GM12891 (cell line): ENCODE data around the gene TM7SF3.
A peak's percentile ranks its signal among the peaks of the same experiment; 100 is the strongest.
"Not testable (repeated sequence)": the region's sequence is repeated elsewhere in the genome, so short reads cannot be mapped to it uniquely, and the experiment has no call there.

Experiments
- DNase-seq: peaks from one replicate; pipeline ENCODE4 v3.0.0; 2011; ENCODE audit warnings: low spot score; ENCODE audit not compliant: insufficient read length
- FAIRE-seq: peaks from 2 replicates; lab custom pipeline; 2011; peaks lifted over from hg19 to GRCh38; lab: Jason Lieb, UNC
- PAX5 ChIP-seq: IDR thresholded peaks from 2 replicates; pipeline ENCODE4 v1.6.1; 2011; ENCODE audit warnings: low read length, moderate library complexity, mild to moderate bottlenecking; ENCODE audit not compliant: insufficient read depth, severe bottlenecking
- POLR2A ChIP-seq: IDR thresholded peaks from 2 replicates; pipeline ENCODE4 v1.6.1; 2011; ENCODE audit warnings: low read depth, low read length, control low read depth
- POLR2AphosphoS5 ChIP-seq: IDR thresholded peaks from 2 replicates; pipeline ENCODE4 v1.6.1; 2011; ENCODE audit warnings: low read depth, low read length, control low read depth
- POU2F2 ChIP-seq: IDR thresholded peaks from 2 replicates; pipeline ENCODE4 v1.6.1; 2011; ENCODE audit warnings: low read depth, mild to moderate bottlenecking, control low read depth, low read length, moderate library complexity
- SPI1 ChIP-seq: IDR thresholded peaks from 2 replicates; pipeline ENCODE4 v1.6.1; 2011; ENCODE audit warnings: low read depth, low read length, control low read depth
- TAF1 ChIP-seq: IDR thresholded peaks from 2 replicates; pipeline ENCODE4 v1.6.1; 2011; ENCODE audit warnings: low read depth, low read length, control low read depth

The TM7SF3 gene

GRCh38 chr12:26982866-26983265, 31.3 kb downstream of the TM7SF3 start:
- no peak for DNase-seq
- FAIRE-seq = no peak
- TF ChIP-seq PAX5 (no peak), POLR2AphosphoS5 (no peak), SPI1 (no peak), POU2F2 (no peak), POLR2A (no peak), TAF1 (no peak)

GRCh38 chr12:26979733-26980132, 34.5 kb downstream of the TM7SF3 start:
- FAIRE-seq (peak; percentile 40), DNase-seq (no peak)

DNA sequence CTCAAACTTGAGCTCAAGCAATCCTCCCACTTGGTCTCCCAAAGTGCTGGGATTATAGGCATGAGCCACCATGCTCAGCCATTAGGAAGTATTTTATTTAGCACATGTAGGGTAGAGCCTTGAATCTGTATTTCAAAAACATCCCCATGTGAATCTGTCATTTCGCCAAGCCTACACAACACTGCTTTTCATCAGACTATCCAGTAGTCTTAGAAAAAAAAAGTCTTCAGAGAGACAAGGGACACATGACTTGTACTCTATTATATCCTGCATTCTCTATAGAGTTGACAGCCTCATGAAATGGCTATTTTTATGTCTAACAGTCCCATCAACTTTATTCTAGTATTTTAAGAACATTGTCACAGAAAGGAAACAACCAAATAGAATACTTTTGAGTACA, 35.4 kb downstream of the TM7SF3 start:
- no peak for TF ChIP-seq TAF1
- no peak for TF ChIP-seq PAX5
- TF ChIP-seq POU2F2 = no peak
- TF ChIP-seq SPI1 = no peak
- TF ChIP-seq POLR2AphosphoS5 = no peak
- no peak for TF ChIP-seq POLR2A
- DNase-seq (no peak), FAIRE-seq (no peak)

More at GRCh38 chr12:26979733-26980132, 34.5 kb downstream of the TM7SF3 start:
- TF ChIP-seq PAX5 (no peak), POU2F2 (no peak), TAF1 (no peak), POLR2AphosphoS5 (no peak), SPI1 (no peak), POLR2A (no peak)

- TF ChIP-seq PAX5 (no peak), TAF1 (no peak), POU2F2 (no peak), POLR2A (no peak), SPI1 (no peak)
- peak; percentile 45 for FAIRE-seq
- DNase-seq = no peak
These were observed 37.5 kb downstream of the TM7SF3 start for GRCh38 chr12:26976687-26977086.

DNA sequence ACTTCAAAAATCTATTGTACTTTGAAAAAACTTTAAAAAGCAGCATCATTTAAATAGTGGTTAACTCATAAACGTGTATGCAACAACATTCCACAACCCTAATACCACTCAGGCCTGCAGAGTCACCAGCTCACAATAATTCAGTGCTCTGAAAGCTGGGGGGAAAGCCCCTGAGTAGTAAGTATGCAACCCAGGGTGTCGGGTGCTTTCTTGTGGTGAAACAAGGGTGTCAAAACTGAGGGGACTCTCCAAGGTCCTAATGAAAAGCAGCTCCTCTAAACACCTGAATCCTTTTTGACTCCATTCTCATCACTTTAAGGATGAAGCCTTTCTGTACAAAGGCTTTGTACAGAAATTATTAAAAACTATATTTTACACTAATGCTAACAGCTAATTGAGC, 42.2 kb downstream of the TM7SF3 start:
- no peak for TF ChIP-seq PAX5
- TF ChIP-seq POLR2AphosphoS5 = no peak
- peak; percentile 90; the same call in 1 of the 2 replicates for TF ChIP-seq POU2F2
- DNase-seq (peak; percentile 26), FAIRE-seq (peak; percentile 88)

DNA sequence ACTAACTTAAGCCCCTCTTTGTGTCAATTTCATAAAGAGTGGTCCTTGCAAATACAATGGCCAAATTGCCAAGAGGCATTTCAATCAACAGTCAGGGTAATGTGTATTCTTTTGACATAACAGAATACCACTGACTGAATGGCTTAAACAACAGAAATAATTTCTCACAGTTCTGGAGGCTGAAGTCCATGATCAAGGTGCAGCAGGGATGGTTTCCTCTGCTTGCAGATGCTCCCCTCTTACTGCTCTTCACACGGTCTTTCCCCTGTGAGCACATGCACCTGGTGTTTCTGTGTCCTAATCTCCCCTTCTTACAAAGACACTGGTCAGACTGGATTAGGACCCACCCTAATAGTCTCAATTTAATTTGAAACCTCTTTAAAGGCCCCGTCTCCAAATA, 44.0 kb downstream of the TM7SF3 start:
- TF ChIP-seq POU2F2 (no peak), POLR2AphosphoS5 (no peak), TAF1 (no peak), POLR2A (no peak), SPI1 (no peak), PAX5 (no peak)

GRCh38 chr12:26966842-26967241, 47.3 kb downstream of the TM7SF3 start:
- DNase-seq = no peak
- TF ChIP-seq SPI1 (no peak), PAX5 (no peak), POLR2AphosphoS5 (no peak), POLR2A (no peak), TAF1 (no peak), POU2F2 (no peak)
- FAIRE-seq = no peak

More for the DNA sequence above, 44.0 kb downstream of the TM7SF3 start:
- DNase-seq = no peak
- FAIRE-seq = peak; percentile 69

GRCh38 chr12:26963413-26963812, 50.8 kb downstream of the TM7SF3 start:
- FAIRE-seq = no peak
- TF ChIP-seq POLR2AphosphoS5 = no peak
- TF ChIP-seq POLR2A = no peak
- TF ChIP-seq POU2F2 = no peak
- no peak for TF ChIP-seq PAX5
- TF ChIP-seq SPI1 = no peak
- TF ChIP-seq TAF1 = no peak

DNA sequence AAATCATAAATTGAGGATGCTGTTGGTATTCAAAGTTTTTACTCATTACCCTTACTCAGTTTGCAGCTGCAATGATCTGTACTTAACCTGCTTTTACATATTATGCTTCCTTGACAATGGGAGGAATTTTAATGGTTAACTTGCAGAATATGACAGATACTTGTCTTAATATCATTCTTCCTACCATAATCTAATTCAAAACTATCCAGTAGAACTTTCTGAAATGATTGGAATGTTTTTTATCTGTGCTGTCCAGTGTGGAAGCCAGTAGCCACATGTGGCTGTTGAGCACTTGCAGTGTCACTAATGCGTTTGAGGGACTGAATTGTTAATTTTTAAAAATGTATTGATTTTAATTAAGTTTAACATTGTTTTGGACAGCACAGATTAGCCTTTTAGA, 52.4 kb downstream of the TM7SF3 start:
- TF ChIP-seq PAX5 (no peak), POU2F2 (no peak), POLR2AphosphoS5 (no peak), POLR2A (no peak), SPI1 (no peak), TAF1 (no peak)
- DNase-seq = no peak
- FAIRE-seq = no peak

More at GRCh38 chr12:26963413-26963812, 50.8 kb downstream of the TM7SF3 start:
- no peak for DNase-seq

DNA sequence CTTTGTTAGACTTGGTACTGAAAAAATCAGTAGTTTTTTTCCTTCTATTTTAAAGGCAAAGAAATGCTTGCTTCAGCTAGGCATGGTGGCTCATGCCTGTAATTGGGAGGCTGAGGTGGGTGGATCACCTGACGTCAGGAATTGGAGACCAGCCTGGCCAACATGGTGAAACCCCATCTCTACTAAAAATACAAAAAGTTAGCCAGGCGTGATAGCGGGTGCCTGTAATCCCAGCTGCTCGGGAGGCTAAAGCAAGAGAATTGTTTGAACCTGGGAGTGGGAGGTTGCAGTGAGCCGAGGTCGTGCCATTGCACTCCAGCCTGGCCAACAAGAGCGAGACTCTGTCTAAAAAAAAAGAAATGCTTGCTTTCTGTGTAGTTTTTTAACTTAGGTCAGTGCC, 52.8 kb downstream of the TM7SF3 start:
- not testable (repeated sequence) for DNase-seq, FAIRE-seq
